Upper lobe of right lung (tissue), 1 donor: Measurements from ENCODE around the gene GLI2. TPM values are rescaled to one million over a fixed set of nuclear protein-coding genes. Genes with fewer than 3 reads are reported as not detected.

Experiments used
- ATAC-seq: fragments of 200-7000 bp; cut with Tn5 transposase; one replicate; pipeline ENCODE4 v1.9.1; 2020; ENCODE audit warnings: mild to moderate bottlenecking, moderate library complexity
- DNase-seq: peaks from one replicate; pipeline ENCODE4 v3.0.0-alpha.2; 2020
- H3K27ac ChIP-seq: fragments of 200-600 bp; one replicate; pipeline ENCODE4 v1.8.0; 2022
- H3K27me3 ChIP-seq: fragments of 200-600 bp; one replicate; pipeline ENCODE4 v1.8.0; 2022; ENCODE audit warnings: mild to moderate bottlenecking
- H3K36me3 ChIP-seq: fragments of 200-600 bp; one replicate; pipeline ENCODE4 v1.8.0; 2022
- H3K4me1 ChIP-seq: fragments of 200-600 bp; one replicate; pipeline ENCODE4 v1.8.0; 2022
- H3K4me3 ChIP-seq: fragments of 200-600 bp; one replicate; pipeline ENCODE4 v1.8.0; 2022; ENCODE audit warnings: mild to moderate bottlenecking
- H3K9me3 ChIP-seq: fragments of 200-600 bp; one replicate; pipeline ENCODE4 v1.8.0; 2022
- intact Hi-C: fragments of 100-400 bp; cut with DNase I; formaldehyde crosslinking; loops from one replicate; pipeline ENCODE4 v1.11.0; 2022
- total RNA-seq: library from RNA; stranded (reverse); fragmentation: NEBNext Ultra II Directional; extraction: Animal tissue kit (Norgen Biotek cat#: 25700); gene quantifications from one replicate; pipeline ENCODE4 v1.2.1, GENCODE V29; 2021
- TF ChIP-seq, protein P1 (sequence below): fragments of 200-600 bp; IDR thresholded peaks from one replicate; pipeline ENCODE4 v1.8.0; 2022; ENCODE audit warnings: antibody characterized with exemption
- donor health status: DM: no; HTN: yes; CAD: no; lungs with severe emphysema.

Gene GLI2
- total RNA-seq, 1 donor from 2014 or later, result 4.7 TPM

DNA sequence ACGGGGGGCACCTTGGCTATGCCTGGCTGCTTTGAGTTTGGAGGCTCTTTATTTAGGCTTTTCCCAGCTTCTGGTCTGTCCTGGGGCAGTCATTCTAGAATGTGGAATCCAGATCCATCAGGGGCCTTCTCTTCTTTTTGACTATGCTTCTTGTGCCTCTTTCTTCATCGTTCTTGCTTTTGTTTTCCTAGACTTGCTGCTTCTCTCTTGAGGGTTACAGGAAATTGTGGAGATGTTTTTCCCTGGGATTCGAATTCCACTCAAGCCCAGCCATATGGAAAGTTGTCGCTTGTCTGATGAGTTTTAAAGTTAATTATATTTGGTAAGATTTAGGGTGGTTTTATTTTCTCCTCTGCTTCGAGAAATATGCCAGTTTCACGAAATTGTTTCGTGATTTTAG lies 2.4 kb downstream of the GLI2 start:
- H3K9me3 ChIP-seq, result no peaks in the 10 kb centered on the region
- peak overlapping the region; percentile 55 for H3K4me3 ChIP-seq
- peaks cover 89% of the 10 kb centered on the region for H3K27me3 ChIP-seq
- ATAC-seq (no peak), DNase-seq (no peak)
- H3K27ac ChIP-seq, result no peak overlapping the region
- H3K4me1 ChIP-seq, result peaks cover 28% of the 10 kb centered on the region
- no peaks in the 10 kb centered on the region for H3K36me3 ChIP-seq
- intact Hi-C loops, result no loop called here
- TF ChIP-seq, protein P1, sequence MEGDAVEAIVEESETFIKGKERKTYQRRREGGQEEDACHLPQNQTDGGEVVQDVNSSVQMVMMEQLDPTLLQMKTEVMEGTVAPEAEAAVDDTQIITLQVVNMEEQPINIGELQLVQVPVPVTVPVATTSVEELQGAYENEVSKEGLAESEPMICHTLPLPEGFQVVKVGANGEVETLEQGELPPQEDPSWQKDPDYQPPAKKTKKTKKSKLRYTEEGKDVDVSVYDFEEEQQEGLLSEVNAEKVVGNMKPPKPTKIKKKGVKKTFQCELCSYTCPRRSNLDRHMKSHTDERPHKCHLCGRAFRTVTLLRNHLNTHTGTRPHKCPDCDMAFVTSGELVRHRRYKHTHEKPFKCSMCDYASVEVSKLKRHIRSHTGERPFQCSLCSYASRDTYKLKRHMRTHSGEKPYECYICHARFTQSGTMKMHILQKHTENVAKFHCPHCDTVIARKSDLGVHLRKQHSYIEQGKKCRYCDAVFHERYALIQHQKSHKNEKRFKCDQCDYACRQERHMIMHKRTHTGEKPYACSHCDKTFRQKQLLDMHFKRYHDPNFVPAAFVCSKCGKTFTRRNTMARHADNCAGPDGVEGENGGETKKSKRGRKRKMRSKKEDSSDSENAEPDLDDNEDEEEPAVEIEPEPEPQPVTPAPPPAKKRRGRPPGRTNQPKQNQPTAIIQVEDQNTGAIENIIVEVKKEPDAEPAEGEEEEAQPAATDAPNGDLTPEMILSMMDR, result no peak

DNA sequence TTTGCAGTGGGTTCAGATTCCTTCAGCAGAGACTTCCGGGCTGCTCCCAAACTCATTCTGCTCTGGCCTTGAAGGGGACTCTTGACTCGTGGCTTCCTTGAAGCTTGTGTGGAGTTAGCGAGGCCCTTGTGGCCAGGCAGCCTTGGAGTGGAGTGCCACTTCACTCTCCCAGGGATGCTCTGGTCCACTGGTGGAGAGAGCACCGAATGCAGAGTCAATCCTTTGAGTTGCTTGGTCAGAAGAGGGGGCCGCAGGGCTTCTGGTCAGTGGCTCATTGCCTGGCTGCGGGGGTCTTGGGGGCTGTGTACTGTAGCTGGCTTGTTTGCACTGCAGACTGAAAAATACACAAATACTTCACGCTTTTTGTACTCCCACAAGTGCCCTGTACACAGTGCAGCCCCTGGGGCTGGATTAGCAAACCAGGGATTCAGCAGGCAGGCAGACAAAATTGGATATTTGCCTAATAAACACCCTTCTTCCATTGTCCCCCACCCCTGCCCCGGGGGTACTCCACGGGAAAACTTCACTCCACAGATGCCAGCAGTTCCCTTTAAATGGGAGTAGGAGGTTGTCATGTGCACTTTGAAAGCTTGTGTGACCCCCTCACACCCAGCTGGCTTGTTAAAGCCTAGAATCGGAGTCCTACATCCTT lies 3.2 kb downstream of the GLI2 start:
- Histone ChIP-seq H3K4me1 (peaks cover 28% of the 10 kb centered on the region), H3K36me3 (no peaks in the 10 kb centered on the region), H3K27me3 (peaks cover 89% of the 10 kb centered on the region), H3K4me3 (no peak overlapping the region), H3K27ac (no peak overlapping the region), H3K9me3 (no peaks in the 10 kb centered on the region)
- ATAC-seq, result no peak
- intact Hi-C loops, result no loop called here
- TF ChIP-seq, protein P1, result no peak
- DNase-seq, result no peak

DNA sequence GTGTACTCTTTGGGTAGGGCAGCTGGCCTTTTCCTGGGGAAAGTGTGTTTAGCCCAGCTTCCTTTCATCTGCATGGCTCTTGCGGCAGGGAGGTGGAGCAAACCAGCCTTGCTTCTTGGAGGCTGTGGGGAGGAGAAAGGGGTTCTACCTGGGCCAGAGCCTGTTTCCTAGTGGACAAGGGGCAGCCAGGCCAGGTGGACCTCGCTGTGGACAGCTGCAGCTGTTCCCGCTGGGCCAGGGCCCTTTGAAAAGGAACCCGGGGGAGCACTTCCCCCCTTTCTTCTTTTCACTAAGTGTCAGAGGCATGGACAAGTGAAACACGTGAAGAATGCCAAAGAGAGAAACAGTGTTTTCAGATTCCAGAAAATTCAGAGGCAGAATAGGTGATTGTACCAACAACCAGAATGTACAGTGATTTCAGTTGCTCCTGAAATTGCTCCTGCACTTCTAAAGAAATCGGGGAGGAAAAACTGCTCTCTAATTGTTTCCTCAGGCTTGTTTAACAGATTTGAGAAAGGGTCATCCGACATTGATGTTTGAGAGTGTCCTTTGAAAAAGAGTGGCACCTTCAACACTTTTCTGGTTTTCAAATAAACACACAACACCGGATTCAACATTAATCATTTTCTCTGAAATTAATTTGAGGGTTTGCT lies 3.9 kb downstream of the GLI2 start:
- TF ChIP-seq, protein P1, result no peak
- H3K4me1 ChIP-seq, result peaks cover 28% of the 10 kb centered on the region
- peaks cover 86% of the 10 kb centered on the region for H3K27me3 ChIP-seq
- H3K36me3 ChIP-seq, result no peaks in the 10 kb centered on the region
- no peaks in the 10 kb centered on the region for H3K9me3 ChIP-seq
- DNase-seq, result no peak
- H3K27ac ChIP-seq, result no peak overlapping the region
- H3K4me3 ChIP-seq, result no peak overlapping the region
- intact Hi-C loops, result no loop called here
- no peak for ATAC-seq

DNA sequence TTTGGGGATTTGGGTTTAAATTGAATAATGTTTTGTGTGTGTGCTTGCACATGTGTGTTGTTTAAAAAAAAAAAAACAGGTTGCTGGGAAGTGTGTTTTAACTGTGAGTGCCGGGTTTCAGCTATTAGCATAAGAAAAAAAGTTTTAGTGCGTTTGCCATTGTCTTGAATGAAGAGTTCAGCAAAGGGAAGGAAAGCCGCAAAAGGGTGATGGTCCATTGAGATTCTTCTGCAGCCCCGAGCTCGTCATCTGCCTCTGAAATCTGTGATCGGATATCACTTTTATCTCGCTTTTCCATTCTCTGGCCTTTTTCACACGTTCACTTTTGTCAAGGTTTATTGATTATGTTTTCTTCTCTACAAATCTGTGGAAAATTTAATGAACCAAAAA lies 4.7 kb downstream of the GLI2 start:
- intact Hi-C loops, result no loop called here

DNA sequence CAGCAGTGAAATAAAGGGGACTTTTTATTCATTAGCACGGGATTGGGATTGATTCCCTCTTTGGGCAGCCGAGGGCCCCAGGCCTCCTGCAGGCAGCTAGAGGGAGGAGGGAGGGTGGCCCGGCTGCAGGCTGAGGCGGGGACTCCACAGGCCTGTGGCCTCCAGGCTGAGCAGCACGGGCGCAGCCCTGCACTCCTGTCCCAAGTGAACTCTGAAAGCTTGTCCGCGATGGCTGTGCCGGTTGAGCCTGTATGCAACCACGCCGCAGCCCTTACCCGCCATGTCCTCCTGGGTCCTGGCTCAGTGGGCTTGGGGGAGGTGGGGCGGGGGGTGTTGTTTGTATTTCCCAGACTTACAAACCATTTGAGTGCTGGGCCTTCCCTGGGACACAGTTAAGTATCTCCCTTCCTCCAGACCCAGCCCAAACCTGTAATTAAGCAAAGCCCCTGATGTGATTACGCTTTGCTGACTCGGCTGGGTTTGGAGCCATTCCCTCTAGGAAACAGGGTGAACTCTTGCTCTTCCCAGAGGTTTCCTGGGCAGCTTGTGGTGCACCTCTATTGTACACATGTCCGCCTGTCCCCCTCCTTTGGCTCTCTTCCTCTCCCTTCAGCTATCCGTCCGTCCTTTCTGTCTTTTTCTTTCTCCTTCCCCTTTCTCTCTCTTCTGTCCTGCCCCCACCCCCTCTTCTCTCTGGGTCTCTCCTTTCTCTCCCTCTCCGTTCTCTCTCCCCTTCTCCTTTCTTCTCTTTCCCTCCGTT lies 5.3 kb downstream of the GLI2 start:
- Histone ChIP-seq H3K9me3 (no peaks in the 10 kb centered on the region), H3K4me3 (peak overlapping the region; percentile 26), H3K36me3 (no peaks in the 10 kb centered on the region), H3K4me1 (peaks cover 28% of the 10 kb centered on the region), H3K27ac (no peak overlapping the region), H3K27me3 (peaks cover 83% of the 10 kb centered on the region)
- no peak for DNase-seq
- no peak for ATAC-seq
- TF ChIP-seq, protein P1, result no peak
- intact Hi-C loops, result no loop called here

More for the DNA sequence above, 4.7 kb downstream of the GLI2 start:
- H3K4me3 ChIP-seq, result no peak overlapping the region
- DNase-seq (no peak), ATAC-seq (no peak)
- H3K27ac ChIP-seq, result no peak overlapping the region
- TF ChIP-seq, protein P1, result no peak
- H3K36me3 ChIP-seq, result no peaks in the 10 kb centered on the region
- H3K9me3 ChIP-seq, result no peaks in the 10 kb centered on the region
- H3K4me1 ChIP-seq, result peaks cover 28% of the 10 kb centered on the region
- H3K27me3 ChIP-seq, result peaks cover 84% of the 10 kb centered on the region
